DOHH2 (cell line): Measurements from ENCODE around the gene FIGNL1.

ENCODE experiments used
- H3F3A ChIP-seq: fragments of 200-600 bp; sonication (generic), shearing (Covaris generic); 2 replicates; pipeline ENCODE4 v1.6.0; 2016; ENCODE audit warnings: antibody characterized with exemption, mild to moderate bottlenecking; ENCODE audit not compliant: control insufficient read depth, insufficient read depth
- H3K27ac ChIP-seq: fragments of 200-600 bp; sonication (generic); 2 replicates; pipeline ENCODE4 v1.5.1; 2014; ENCODE audit warnings: low read depth, mild to moderate bottlenecking, low read length, moderate library complexity
- H3K27me3 ChIP-seq: fragments of 200-600 bp; sonication (generic); 2 replicates; pipeline ENCODE4 v1.6.1; 2014; ENCODE audit warnings: mild to moderate bottlenecking, low read length, mixed read lengths; ENCODE audit not compliant: control insufficient read depth
- H3K36me3 ChIP-seq: fragments of 200-600 bp; sonication (generic); 2 replicates; pipeline ENCODE4 v1.6.1; 2014; ENCODE audit warnings: mild to moderate bottlenecking, low read length, moderate library complexity, mixed read lengths; ENCODE audit not compliant: control insufficient read depth
- H3K4me1 ChIP-seq: fragments of 200-600 bp; sonication (generic); 2 replicates; pipeline ENCODE4 v1.6.1; 2014; ENCODE audit warnings: mild to moderate bottlenecking, low read length, mixed read lengths; ENCODE audit not compliant: control insufficient read depth
- H3K4me2 ChIP-seq: fragments of 200-600 bp; sonication (generic); 2 replicates; pipeline ENCODE4 v1.6.0; 2014; ENCODE audit warnings: mild to moderate bottlenecking, low read length, moderate library complexity
- H3K4me3 ChIP-seq: fragments of 200-600 bp; sonication (generic); 2 replicates; pipeline ENCODE4 v1.5.1; 2014; ENCODE audit warnings: mild to moderate bottlenecking, low read length, mixed read lengths
- H3K79me2 ChIP-seq: fragments of 200-600 bp; sonication (generic); 2 replicates; pipeline ENCODE4 v1.6.1; 2014; ENCODE audit warnings: mild to moderate bottlenecking, low read length, mixed read lengths; ENCODE audit not compliant: control insufficient read depth
- H3K9me2 ChIP-seq: fragments of 200-600 bp; sonication (generic); replicated peaks from 2 replicates; pipeline ENCODE4 v1.6.1; 2014; ENCODE audit warnings: mild to moderate bottlenecking, low read length, mixed read lengths; ENCODE audit not compliant: control insufficient read depth
- H3K9me3 ChIP-seq: fragments of 200-600 bp; sonication (generic); 2 replicates; pipeline ENCODE4 v1.6.1; 2014; ENCODE audit warnings: antibody characterized with exemption, low read length, mixed read lengths; ENCODE audit not compliant: control insufficient read depth, insufficient read depth
- H4K20me1 ChIP-seq: fragments of 200-600 bp; sonication (generic); 2 replicates; pipeline ENCODE4 v1.6.0; 2014; ENCODE audit warnings: low read depth, mild to moderate bottlenecking, antibody characterized with exemption, low read length, moderate library complexity; ENCODE audit not compliant: control insufficient read depth, insufficient read depth
- CTCF ChIP-seq: fragments of 200-600 bp; sonication (generic); IDR thresholded peaks from one replicate; pipeline ENCODE4 v1.5.1; 2014; ENCODE audit warnings: antibody characterized with exemption, mild to moderate bottlenecking, low read depth, low read length; ENCODE audit not compliant: poor library complexity, severe bottlenecking
- EZH2phosphoT487 ChIP-seq: fragments of 200-600 bp; sonication (generic); IDR thresholded peaks from 2 replicates; pipeline ENCODE4 v1.6.1; 2017; ENCODE audit warnings: borderline replicate concordance, mild to moderate bottlenecking, antibody characterized with exemption, low read length, moderate library complexity, mixed read lengths

The FIGNL1 gene

GRCh38 chr7:50405221-50405620, 44.9 kb downstream of the FIGNL1 start:
- Histone ChIP-seq H3K4me2 (0 out of 2 replicates have a peak overlapping the region, but pooled peaks have one; percentile 6), H4K20me1 (0 out of 2 replicates have a peak, but pooled peaks cover 10% of the 10 kb centered on the region), H3K27me3 (no peaks in the 10 kb centered on the region), H3K27ac (peak overlapping the region; percentile 4; the same call in 1 of the 2 replicates), H3K4me3 (no peak overlapping the region), H3F3A (peaks cover 51% of the 10 kb centered on the region), H3K36me3 (peaks cover 47% of the 10 kb centered on the region), H3K9me3 (no peaks in the 10 kb centered on the region), H3K79me2 (no peaks in the 10 kb centered on the region), H3K4me1 (peaks cover 59% of the 10 kb centered on the region), H3K9me2 (no peaks in the 10 kb centered on the region)
- TF ChIP-seq EZH2phosphoT487, result no peak
- no peak for TF ChIP-seq CTCF

DNA sequence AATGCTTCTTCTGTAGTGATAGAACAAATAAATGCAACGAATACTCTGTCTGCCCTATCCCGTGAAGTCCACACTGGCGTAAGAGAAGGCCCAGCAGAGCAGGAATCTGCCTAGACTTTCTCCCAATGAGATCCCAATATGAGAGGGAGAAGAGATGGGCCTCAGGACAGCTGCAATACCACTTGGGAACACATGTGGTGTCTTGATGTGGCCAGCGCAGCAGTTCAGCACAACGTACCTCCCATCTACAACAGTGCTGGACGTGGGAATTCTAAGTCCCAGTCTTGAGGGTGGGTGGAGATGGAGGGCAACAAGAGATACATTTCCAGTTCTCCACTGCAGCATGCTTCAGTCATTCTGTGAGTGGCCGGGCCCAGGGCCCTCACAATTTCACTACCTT, 45.8 kb downstream of the FIGNL1 start:
- Histone ChIP-seq H3K36me3 (peaks cover 55% of the 10 kb centered on the region), H3K4me3 (no peak overlapping the region), H3K27ac (no peak overlapping the region), H3K9me3 (no peaks in the 10 kb centered on the region), H3K27me3 (no peaks in the 10 kb centered on the region), H3K4me1 (peaks cover 51% of the 10 kb centered on the region), H3K4me2 (no peak overlapping the region), H3K79me2 (no peaks in the 10 kb centered on the region), H3F3A (peaks cover 51% of the 10 kb centered on the region), H3K9me2 (no peaks in the 10 kb centered on the region), H4K20me1 (0 out of 2 replicates have a peak, but pooled peaks cover 14% of the 10 kb centered on the region)
- TF ChIP-seq EZH2phosphoT487, result no peak
- TF ChIP-seq CTCF, result peak; percentile 40

DNA sequence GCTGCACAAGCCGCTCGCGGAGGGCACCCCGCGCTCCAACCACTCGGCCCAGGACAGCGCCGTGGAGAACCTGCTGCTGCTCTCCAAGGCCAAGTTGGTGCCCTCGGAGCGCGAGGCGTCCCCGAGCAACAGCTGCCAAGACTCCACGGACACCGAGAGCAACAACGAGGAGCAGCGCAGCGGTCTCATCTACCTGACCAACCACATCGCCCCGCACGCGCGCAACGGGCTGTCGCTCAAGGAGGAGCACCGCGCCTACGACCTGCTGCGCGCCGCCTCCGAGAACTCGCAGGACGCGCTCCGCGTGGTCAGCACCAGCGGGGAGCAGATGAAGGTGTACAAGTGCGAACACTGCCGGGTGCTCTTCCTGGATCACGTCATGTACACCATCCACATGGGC, 50.0 kb downstream of the FIGNL1 start:
- peaks cover 44% of the 10 kb centered on the region for H3F3A ChIP-seq
- no peaks in the 10 kb centered on the region for H3K9me3 ChIP-seq
- H3K4me3 ChIP-seq, result no peak overlapping the region
- H3K9me2 ChIP-seq, result no peaks in the 10 kb centered on the region
- H3K36me3 ChIP-seq, result peaks cover 94% of the 10 kb centered on the region
- no peaks in the 10 kb centered on the region for H3K27me3 ChIP-seq
- H3K4me2 ChIP-seq, result no peak overlapping the region
- peaks cover 38% of the 10 kb centered on the region for H3K4me1 ChIP-seq
- H3K79me2 ChIP-seq, result peaks cover 16% of the 10 kb centered on the region
- TF ChIP-seq CTCF, result no peak
- no peak for TF ChIP-seq EZH2phosphoT487
- H3K27ac ChIP-seq, result no peak overlapping the region
- peaks cover 19% of the 10 kb centered on the region; the same call in 1 of the 2 replicates for H4K20me1 ChIP-seq
